Lower leg skin (tissue), 4 donors: ENCODE measurements around the gene NSUN6. TPM values are rescaled to one million over a fixed set of nuclear protein-coding genes. Genes with fewer than 3 reads are reported as not detected.

Source experiments
- DNase-seq, 2 donors: peaks; one replicate each; pipeline ENCODE4 v3.0.0-alpha.2; 2019; ENCODE audit warnings: low spot score in 2 of 2
- H3K4me3 ChIP-seq: fragments of 200-600 bp; sonication (generic); 2 replicates; pipeline ENCODE4 v1.5.1; 2017; ENCODE audit warnings: mild to moderate bottlenecking, low read depth; ENCODE audit not compliant: poor library complexity, severe bottlenecking
- POLR2A ChIP-seq, 2 donors: fragments of 450-650 bp; IDR thresholded peaks; one replicate each; pipeline ENCODE4 v1.6.1; 2016 to 2017; ENCODE audit warnings: antibody characterized with exemption in 2 of 2, mild to moderate bottlenecking in 1 of 2, moderate library complexity in 1 of 2
- WGBS, 2 donors: methylation state at CpG; one replicate each; pipeline ENCODE4 v1.1.5; 2018; 5-methylcytosine and 5-hydroxymethylcytosine counted together
- intact Hi-C: fragments of 100-400 bp; cut with DNase I; formaldehyde crosslinking; loops from one replicate; pipeline ENCODE4 v1.15.0; 2023; ENCODE audit warnings: low total_unique reads
- total RNA-seq, 4 donors: library from RNA; depleted of rRNA; stranded (reverse); fragments of >200 nt; gene quantifications; one replicate each; pipeline ENCODE4 v1.1.0, GENCODE V29; 2016
- TF ChIP-seq, protein P1 (sequence below), 3 donors: fragments of 450-650 bp; IDR thresholded peaks; one replicate each; pipeline ENCODE4 v1.5.1; 2016; ENCODE audit warnings: antibody characterized with exemption in 3 of 3, mild to moderate bottlenecking in 3 of 3, moderate library complexity in 2 of 3

NSUN6 gene
- total RNA-seq, 4 donors from 2014 or later, result 5.9 to 12.8 (median 8.6) TPM

GRCh38 chr10:18687195-18687594 lies 35.8 kb upstream of the NSUN6 start:
- intact Hi-C loops, result no loop called here

DNA sequence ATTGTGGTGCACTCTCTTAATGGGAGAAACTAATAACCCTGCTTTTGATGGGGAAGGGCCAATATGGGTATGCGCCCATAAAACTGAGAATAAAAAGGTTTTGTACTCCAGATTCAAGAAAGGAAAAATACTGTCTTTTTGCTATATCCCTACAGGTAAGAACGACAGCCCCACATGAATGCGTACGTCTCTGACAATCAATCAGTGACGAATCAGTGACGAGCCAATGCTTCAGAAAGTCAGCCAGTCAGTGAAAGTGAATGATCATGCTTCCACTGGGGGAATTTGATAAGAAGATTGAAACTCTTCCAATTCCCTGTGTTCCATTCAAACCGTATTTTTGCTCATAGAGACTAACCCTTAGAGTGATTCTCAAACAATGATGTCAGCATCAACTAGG lies 34.2 kb upstream of the NSUN6 start:
- intact Hi-C loops, result no loop called here
- DNase-seq, result no peak
- no peak for TF ChIP-seq POLR2A (IDR thresholded peaks at IDR 0.05)
- TF ChIP-seq, protein P1, sequence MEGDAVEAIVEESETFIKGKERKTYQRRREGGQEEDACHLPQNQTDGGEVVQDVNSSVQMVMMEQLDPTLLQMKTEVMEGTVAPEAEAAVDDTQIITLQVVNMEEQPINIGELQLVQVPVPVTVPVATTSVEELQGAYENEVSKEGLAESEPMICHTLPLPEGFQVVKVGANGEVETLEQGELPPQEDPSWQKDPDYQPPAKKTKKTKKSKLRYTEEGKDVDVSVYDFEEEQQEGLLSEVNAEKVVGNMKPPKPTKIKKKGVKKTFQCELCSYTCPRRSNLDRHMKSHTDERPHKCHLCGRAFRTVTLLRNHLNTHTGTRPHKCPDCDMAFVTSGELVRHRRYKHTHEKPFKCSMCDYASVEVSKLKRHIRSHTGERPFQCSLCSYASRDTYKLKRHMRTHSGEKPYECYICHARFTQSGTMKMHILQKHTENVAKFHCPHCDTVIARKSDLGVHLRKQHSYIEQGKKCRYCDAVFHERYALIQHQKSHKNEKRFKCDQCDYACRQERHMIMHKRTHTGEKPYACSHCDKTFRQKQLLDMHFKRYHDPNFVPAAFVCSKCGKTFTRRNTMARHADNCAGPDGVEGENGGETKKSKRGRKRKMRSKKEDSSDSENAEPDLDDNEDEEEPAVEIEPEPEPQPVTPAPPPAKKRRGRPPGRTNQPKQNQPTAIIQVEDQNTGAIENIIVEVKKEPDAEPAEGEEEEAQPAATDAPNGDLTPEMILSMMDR (IDR thresholded peaks at IDR 0.05), result no peak
- no peak overlapping the region for H3K4me3 ChIP-seq
- WGBS, 2 donors, result 86 to 89% methylated on average over 7 of the region's 7 CpGs

More at GRCh38 chr10:18687195-18687594, 35.8 kb upstream of the NSUN6 start:
- 87 to 93% methylated on average over 7 of the region's 7 CpGs for WGBS, 2 donors
- TF ChIP-seq, protein P1 (IDR thresholded peaks at IDR 0.05), result no peak
- TF ChIP-seq POLR2A (IDR thresholded peaks at IDR 0.05), result no peak
- no peak for DNase-seq
- no peak overlapping the region for H3K4me3 ChIP-seq

GRCh38 chr10:18684953-18685352 lies 33.6 kb upstream of the NSUN6 start:
- DNase-seq, result no peak
- no peak overlapping the region for H3K4me3 ChIP-seq
- 80 to 91% methylated on average over 3 of the region's 3 CpGs for WGBS, 2 donors
- intact Hi-C loops, result no loop called here
- no peak for TF ChIP-seq POLR2A (IDR thresholded peaks at IDR 0.05)
- TF ChIP-seq, protein P1 (IDR thresholded peaks at IDR 0.05), result no peak

DNA sequence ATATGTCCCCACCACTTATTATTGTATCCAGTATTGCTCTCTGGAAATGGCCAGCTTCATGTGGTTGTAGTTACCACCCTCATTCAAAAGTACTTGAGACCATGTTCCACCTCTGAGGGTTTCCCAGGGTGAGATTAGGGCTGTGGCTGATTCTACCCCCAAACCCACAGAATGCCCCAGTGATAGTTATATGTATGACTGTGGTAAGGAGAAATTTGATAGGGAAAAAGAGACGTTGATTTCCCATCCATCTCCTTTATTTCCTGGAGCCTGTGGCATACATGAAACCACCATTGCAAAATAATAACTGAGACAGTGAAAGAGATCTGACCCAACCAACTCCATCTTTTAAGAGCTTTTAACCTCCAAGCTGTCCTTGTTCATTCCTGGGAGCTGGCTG lies 33.0 kb upstream of the NSUN6 start:
- WGBS, 2 donors, result 60 to 63% methylated on average over 1 of the region's 1 CpG
- no peak for DNase-seq
- TF ChIP-seq, protein P1 (IDR thresholded peaks at IDR 0.05), result no peak
- no peak for TF ChIP-seq POLR2A (IDR thresholded peaks at IDR 0.05)
- intact Hi-C loops, result no loop called here
- no peak overlapping the region for H3K4me3 ChIP-seq

DNA sequence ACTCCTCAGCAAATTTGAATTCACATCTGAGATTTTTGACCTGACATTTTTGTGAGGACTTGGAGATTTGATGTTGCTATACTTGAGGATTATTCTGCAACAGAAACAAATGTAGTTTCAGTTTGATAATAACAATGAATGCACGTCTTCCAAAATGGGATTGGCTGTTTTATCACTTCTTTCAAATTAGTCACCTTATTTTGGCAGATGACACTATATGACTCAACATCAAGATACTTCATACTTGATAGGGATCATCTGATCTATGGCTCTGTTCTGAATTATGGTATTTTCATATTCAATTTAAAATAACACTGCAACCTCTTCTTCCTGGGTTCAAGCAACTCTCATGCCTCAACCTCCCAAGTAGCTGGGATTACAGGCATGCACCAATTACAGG lies 32.0 kb upstream of the NSUN6 start:
- DNase-seq, result no peak
- intact Hi-C loops, result no loop called here
- TF ChIP-seq, protein P1 (IDR thresholded peaks at IDR 0.05), result no peak
- no peak for TF ChIP-seq POLR2A (IDR thresholded peaks at IDR 0.05)
- 21 to 27% methylated on average over 1 of the region's 1 CpG for WGBS, 2 donors
- no peak overlapping the region for H3K4me3 ChIP-seq

DNA sequence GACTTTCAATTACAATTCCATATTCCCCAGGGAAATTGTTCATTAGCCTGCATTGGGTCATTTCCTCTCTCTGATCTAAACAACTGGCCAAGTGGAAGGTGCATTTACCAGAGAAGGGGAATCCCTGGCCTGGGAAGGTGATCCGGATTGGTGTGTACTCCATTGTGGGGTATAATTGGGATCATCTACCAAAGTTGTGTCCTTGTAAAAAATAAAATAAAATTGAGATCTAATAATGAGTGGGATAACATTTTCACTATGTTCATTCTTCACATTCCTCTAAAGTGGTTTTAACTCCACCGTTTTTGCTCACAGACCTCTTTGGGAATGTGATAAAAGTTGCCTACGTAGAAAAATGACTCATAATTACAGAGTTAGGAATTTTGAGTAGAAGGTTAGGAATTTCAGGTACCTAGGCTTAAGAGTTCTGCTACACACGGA lies 30.6 kb upstream of the NSUN6 start:
- no peak overlapping the region for H3K4me3 ChIP-seq
- 71 to 73% methylated on average over 4 of the region's 4 CpGs for WGBS, 2 donors
- intact Hi-C loops, result no loop called here
- TF ChIP-seq, protein P1 (IDR thresholded peaks at IDR 0.05), result no peak
- TF ChIP-seq POLR2A (IDR thresholded peaks at IDR 0.05), result no peak
- DNase-seq, result no peak
